ENCODE measurements around the gene GOLGA8N.
"Not testable (repeated sequence)": the region's sequence is repeated elsewhere in the genome, so short reads cannot be mapped to it uniquely, and the experiment has no call there.

GOLGA8N gene

DNA sequence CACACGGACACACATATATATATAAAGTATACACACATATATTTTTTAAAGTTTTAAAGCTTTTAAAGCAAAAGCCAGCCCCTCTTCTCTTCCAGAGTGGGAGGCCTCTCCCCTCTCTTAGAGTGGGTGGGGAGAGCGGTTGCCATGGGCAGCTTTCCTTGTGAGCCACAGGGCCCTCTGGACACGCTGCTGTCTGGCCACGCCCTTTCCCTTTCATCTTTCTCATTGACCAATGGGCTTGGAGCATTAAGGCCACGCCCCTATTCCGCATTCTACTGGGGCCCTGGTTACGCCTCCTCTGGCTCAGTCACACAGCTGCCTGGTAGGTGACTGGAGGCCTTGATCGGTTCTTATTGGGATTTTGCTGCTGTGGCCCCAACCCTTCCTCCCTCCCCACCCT is at the start of gene GOLGA8N:
Gene GOLGA8N, plus strand, starts transcription at position 306 of the 400 bp plus-strand sequence.
- not testable (repeated sequence) for H3K4me1 ChIP-seq (ENCODE audit: insufficient read depth, low read length, poor library complexity, severe bottlenecking); H4K20me1 ChIP-seq (ENCODE audit: insufficient read depth, low read length, poor library complexity, severe bottlenecking); H3K79me2 ChIP-seq (ENCODE audit: insufficient read depth, low read length); H3K9ac ChIP-seq (ENCODE audit: low read depth, low read length, poor library complexity, severe bottlenecking); H3K4me2 ChIP-seq (ENCODE audit: low read depth, low read length, poor library complexity, severe bottlenecking); H3F3A ChIP-seq (ENCODE audit: low read depth); H3K36me3 ChIP-seq (ENCODE audit: insufficient read depth, low read length); H3K4me3 ChIP-seq (ENCODE audit: low read length, poor library complexity, severe bottlenecking); H3K27me3 ChIP-seq (ENCODE audit: insufficient read depth, low read length, poor library complexity, severe bottlenecking); H3K9me3 ChIP-seq (ENCODE audit: insufficient read depth, low read depth, low read length); H3K9me2 ChIP-seq (replicated peaks; ENCODE audit: low read depth, low read length); H2AFZ ChIP-seq (ENCODE audit: low read length)

DNA sequence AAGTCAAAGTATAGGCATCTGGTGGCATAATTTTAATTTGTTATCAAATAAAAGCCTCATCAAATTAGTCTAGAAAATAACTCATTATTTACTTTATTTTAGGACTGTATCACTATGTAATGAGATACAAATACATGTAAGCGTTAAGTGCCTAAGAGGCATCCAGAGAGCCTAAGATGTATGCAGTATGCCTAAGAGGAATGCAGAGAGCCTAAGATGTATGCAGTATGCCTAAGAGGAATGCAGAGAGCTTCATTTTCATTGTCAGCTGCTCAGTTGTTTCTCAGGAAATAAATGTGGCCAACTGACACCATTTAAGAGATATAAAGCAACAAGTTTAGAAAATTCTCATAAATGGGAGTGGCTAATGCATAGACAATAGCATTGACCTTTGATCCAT is 49.8 kb upstream of the GOLGA8N start:
- not testable (repeated sequence) for H3K9ac ChIP-seq (ENCODE audit: low read depth, low read length, poor library complexity, severe bottlenecking); H3K36me3 ChIP-seq (ENCODE audit: insufficient read depth, low read length); H3F3A ChIP-seq (ENCODE audit: low read depth); H3K9me2 ChIP-seq (replicated peaks; ENCODE audit: low read depth, low read length); H3K9me3 ChIP-seq (ENCODE audit: insufficient read depth, low read depth, low read length); H4K20me1 ChIP-seq (ENCODE audit: insufficient read depth, low read length, poor library complexity, severe bottlenecking); H3K4me3 ChIP-seq (ENCODE audit: low read length, poor library complexity, severe bottlenecking); H2AFZ ChIP-seq (ENCODE audit: low read length); H3K79me2 ChIP-seq (ENCODE audit: insufficient read depth, low read length); H3K4me2 ChIP-seq (ENCODE audit: low read depth, low read length, poor library complexity, severe bottlenecking); H3K27me3 ChIP-seq (ENCODE audit: insufficient read depth, low read length, poor library complexity, severe bottlenecking); H3K4me1 ChIP-seq (ENCODE audit: insufficient read depth, low read length, poor library complexity, severe bottlenecking)

- not testable (repeated sequence) for H4K20me1 ChIP-seq (ENCODE audit: insufficient read depth, low read length, poor library complexity, severe bottlenecking); H3K79me2 ChIP-seq (ENCODE audit: insufficient read depth, low read length); H3K4me2 ChIP-seq (ENCODE audit: low read depth, low read length, poor library complexity, severe bottlenecking); H3K4me1 ChIP-seq (ENCODE audit: insufficient read depth, low read length, poor library complexity, severe bottlenecking); H3F3A ChIP-seq (ENCODE audit: low read depth); H3K27me3 ChIP-seq (ENCODE audit: insufficient read depth, low read length, poor library complexity, severe bottlenecking); H3K9ac ChIP-seq (ENCODE audit: low read depth, low read length, poor library complexity, severe bottlenecking); H3K9me2 ChIP-seq (replicated peaks; ENCODE audit: low read depth, low read length); H3K4me3 ChIP-seq (ENCODE audit: low read length, poor library complexity, severe bottlenecking); H3K36me3 ChIP-seq (ENCODE audit: insufficient read depth, low read length); H3K9me3 ChIP-seq (ENCODE audit: insufficient read depth, low read depth, low read length); H2AFZ ChIP-seq (ENCODE audit: low read length)
Measured at GRCh38 chr15:32545129-32545528, 48.1 kb upstream of the GOLGA8N start.

GRCh38 chr15:32554587-32554986 is 38.7 kb upstream of the GOLGA8N start:
- H3F3A ChIP-seq (ENCODE audit: low read depth); H3K4me1 ChIP-seq (ENCODE audit: insufficient read depth, low read length, poor library complexity, severe bottlenecking); H3K9me3 ChIP-seq (ENCODE audit: insufficient read depth, low read depth, low read length); H3K4me3 ChIP-seq (ENCODE audit: low read length, poor library complexity, severe bottlenecking); H3K79me2 ChIP-seq (ENCODE audit: insufficient read depth, low read length); H3K36me3 ChIP-seq (ENCODE audit: insufficient read depth, low read length); H4K20me1 ChIP-seq (ENCODE audit: insufficient read depth, low read length, poor library complexity, severe bottlenecking); H3K9ac ChIP-seq (ENCODE audit: low read depth, low read length, poor library complexity, severe bottlenecking); H3K4me2 ChIP-seq (ENCODE audit: low read depth, low read length, poor library complexity, severe bottlenecking); H3K9me2 ChIP-seq (replicated peaks; ENCODE audit: low read depth, low read length); H3K27me3 ChIP-seq (ENCODE audit: insufficient read depth, low read length, poor library complexity, severe bottlenecking); H2AFZ ChIP-seq (ENCODE audit: low read length): not testable (repeated sequence)

DNA sequence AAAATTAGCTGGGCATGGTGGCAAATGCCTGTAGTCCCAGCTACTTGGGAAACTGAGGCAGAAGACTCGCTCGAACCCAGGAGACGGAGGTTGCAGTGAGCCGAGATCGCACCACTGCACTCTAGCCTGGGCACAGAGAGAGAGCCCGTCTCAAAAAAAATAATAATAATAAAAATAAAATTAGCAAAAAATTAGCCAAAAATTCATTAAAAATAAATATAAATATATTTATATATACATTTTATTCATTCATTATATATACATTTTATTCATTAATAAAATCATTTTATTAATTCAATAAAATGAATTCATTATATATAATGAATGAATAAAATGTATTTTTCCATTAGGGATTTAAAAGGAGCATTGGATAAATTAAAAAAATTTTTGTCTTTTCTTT is 31.1 kb upstream of the GOLGA8N start:
- not testable (repeated sequence) for H3K4me1 ChIP-seq (ENCODE audit: insufficient read depth, low read length, poor library complexity, severe bottlenecking); H3K36me3 ChIP-seq (ENCODE audit: insufficient read depth, low read length); H3K9ac ChIP-seq (ENCODE audit: low read depth, low read length, poor library complexity, severe bottlenecking); H3K27me3 ChIP-seq (ENCODE audit: insufficient read depth, low read length, poor library complexity, severe bottlenecking); H2AFZ ChIP-seq (ENCODE audit: low read length); H3F3A ChIP-seq (ENCODE audit: low read depth); H4K20me1 ChIP-seq (ENCODE audit: insufficient read depth, low read length, poor library complexity, severe bottlenecking); H3K4me2 ChIP-seq (ENCODE audit: low read depth, low read length, poor library complexity, severe bottlenecking); H3K79me2 ChIP-seq (ENCODE audit: insufficient read depth, low read length); H3K9me3 ChIP-seq (ENCODE audit: insufficient read depth, low read depth, low read length); H3K4me3 ChIP-seq (ENCODE audit: low read length, poor library complexity, severe bottlenecking); H3K9me2 ChIP-seq (replicated peaks; ENCODE audit: low read depth, low read length)

GRCh38 chr15:32568988-32569387 is 24.3 kb upstream of the GOLGA8N start:
- not testable (repeated sequence) for H3K9me3 ChIP-seq (ENCODE audit: insufficient read depth, low read depth, low read length); H3K27me3 ChIP-seq (ENCODE audit: insufficient read depth, low read length, poor library complexity, severe bottlenecking); H3K4me3 ChIP-seq (ENCODE audit: low read length, poor library complexity, severe bottlenecking); H3K4me2 ChIP-seq (ENCODE audit: low read depth, low read length, poor library complexity, severe bottlenecking); H3K9ac ChIP-seq (ENCODE audit: low read depth, low read length, poor library complexity, severe bottlenecking); H3K9me2 ChIP-seq (replicated peaks; ENCODE audit: low read depth, low read length); H3K4me1 ChIP-seq (ENCODE audit: insufficient read depth, low read length, poor library complexity, severe bottlenecking); H3F3A ChIP-seq (ENCODE audit: low read depth); H2AFZ ChIP-seq (ENCODE audit: low read length); H3K79me2 ChIP-seq (ENCODE audit: insufficient read depth, low read length); H4K20me1 ChIP-seq (ENCODE audit: insufficient read depth, low read length, poor library complexity, severe bottlenecking); H3K36me3 ChIP-seq (ENCODE audit: insufficient read depth, low read length)

DNA sequence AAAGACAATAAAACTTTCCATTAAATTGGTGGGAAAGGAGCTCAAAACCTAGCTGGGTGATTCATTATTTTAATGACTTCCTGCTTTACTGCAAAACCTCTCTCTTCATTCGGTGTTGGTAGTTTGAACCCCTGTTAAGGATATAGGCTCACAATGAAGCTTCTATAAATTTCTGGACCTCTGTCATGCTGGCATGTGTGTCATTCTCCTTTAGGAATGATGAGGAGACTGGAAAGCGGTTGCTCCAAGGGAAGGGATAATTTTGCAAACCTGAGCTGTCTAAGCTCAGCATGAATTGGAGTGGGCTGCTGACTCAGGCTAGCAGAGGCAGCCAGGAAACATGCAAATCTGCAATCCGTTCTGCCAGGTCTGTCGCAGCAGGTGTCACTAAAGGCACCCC is 14.8 kb upstream of the GOLGA8N start:
- not testable (repeated sequence) for H3K9me3 ChIP-seq (ENCODE audit: insufficient read depth, low read depth, low read length); H2AFZ ChIP-seq (ENCODE audit: low read length); H4K20me1 ChIP-seq (ENCODE audit: insufficient read depth, low read length, poor library complexity, severe bottlenecking); H3K4me2 ChIP-seq (ENCODE audit: low read depth, low read length, poor library complexity, severe bottlenecking); H3K9me2 ChIP-seq (replicated peaks; ENCODE audit: low read depth, low read length); H3K27me3 ChIP-seq (ENCODE audit: insufficient read depth, low read length, poor library complexity, severe bottlenecking); H3K9ac ChIP-seq (ENCODE audit: low read depth, low read length, poor library complexity, severe bottlenecking); H3K79me2 ChIP-seq (ENCODE audit: insufficient read depth, low read length); H3K4me1 ChIP-seq (ENCODE audit: insufficient read depth, low read length, poor library complexity, severe bottlenecking); H3K36me3 ChIP-seq (ENCODE audit: insufficient read depth, low read length); H3F3A ChIP-seq (ENCODE audit: low read depth)
- peak overlapping the region; percentile 59 for H3K4me3 ChIP-seq (ENCODE audit: low read length, poor library complexity, severe bottlenecking)

DNA sequence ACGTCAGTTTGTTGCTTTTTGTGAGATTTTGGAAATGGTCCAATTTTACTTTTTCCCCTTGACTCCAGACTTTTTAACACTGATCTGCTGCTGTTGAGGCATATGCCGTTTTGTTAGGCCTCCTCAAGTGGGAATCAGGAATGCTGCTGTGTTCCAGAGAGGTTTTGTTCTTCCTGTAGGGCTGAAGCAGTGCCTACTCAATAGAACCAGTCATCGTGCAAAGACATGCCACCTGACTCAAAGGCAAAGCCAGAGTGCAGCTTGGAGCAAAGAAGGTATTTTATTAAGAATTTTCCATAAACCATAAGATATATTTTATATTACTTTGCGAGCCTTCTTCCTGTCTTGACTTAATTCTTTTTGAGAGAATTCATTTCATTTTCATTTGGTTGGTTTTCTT is 7.4 kb upstream of the GOLGA8N start:
- H2AFZ ChIP-seq (ENCODE audit: low read length); H3K4me1 ChIP-seq (ENCODE audit: insufficient read depth, low read length, poor library complexity, severe bottlenecking); H4K20me1 ChIP-seq (ENCODE audit: insufficient read depth, low read length, poor library complexity, severe bottlenecking); H3F3A ChIP-seq (ENCODE audit: low read depth); H3K4me2 ChIP-seq (ENCODE audit: low read depth, low read length, poor library complexity, severe bottlenecking); H3K36me3 ChIP-seq (ENCODE audit: insufficient read depth, low read length); H3K4me3 ChIP-seq (ENCODE audit: low read length, poor library complexity, severe bottlenecking); H3K27me3 ChIP-seq (ENCODE audit: insufficient read depth, low read length, poor library complexity, severe bottlenecking); H3K9me2 ChIP-seq (replicated peaks; ENCODE audit: low read depth, low read length); H3K9ac ChIP-seq (ENCODE audit: low read depth, low read length, poor library complexity, severe bottlenecking); H3K9me3 ChIP-seq (ENCODE audit: insufficient read depth, low read depth, low read length); H3K79me2 ChIP-seq (ENCODE audit: insufficient read depth, low read length): not testable (repeated sequence)
